ENCODE results near the gene GSTT2B. TPM values are rescaled to one million over a fixed set of nuclear protein-coding genes. Genes with fewer than 3 reads are reported as not detected.
A peak's percentile ranks its signal among the peaks of the same experiment; 100 is the strongest.
"Not testable (repeated sequence)": the region's sequence is repeated elsewhere in the genome, so short reads cannot be mapped to it uniquely, and the experiment has no call there.

The GSTT2B gene
- total and polyA plus RNA-seq, 2 of the 8 experiments (the other 6 are each of a cell fraction or from before 2014, with no cell fraction given): 6.3 to 13.3 TPM

- WGBS, 2 experiments (ENCODE audit: extremely low coverage in 1 of 2, insufficient coverage in 1 of 2, insufficient read length in 1 of 2, insufficient replicate concordance in 2 of 2, low coverage in 1 of 2, low lambda C conversion rate in 2 of 2, missing lambda C conversion rate in 1 of 2): 89% methylated on average over 9 of the region's 12 CpGs; no CpG with 5 or more reads in 1 of the 2 experiments
- CTCF ChIA-PET (ENCODE audit: partially characterized antibody); H3K27ac ChIP-seq (ENCODE audit: low read depth, low read length); H2BK120ac ChIP-seq (replicated peaks; ENCODE audit: low read depth, low read length); H2BK20ac ChIP-seq (ENCODE audit: low read length); FAIRE-seq; H3K56ac ChIP-seq (replicated peaks; ENCODE audit: insufficient read length, low read depth, low read length); H4K20me1 ChIP-seq (replicated peaks in 1 of 2; ENCODE audit: control insufficient read depth in 1 of 2, insufficient read depth in 2 of 2, low read length in 2 of 2); H3K9ac ChIP-seq (replicated peaks in 1 of 4; ENCODE audit: extremely low read depth in 1 of 4, low read depth in 3 of 4, low read length in 3 of 4); H3K4me2 ChIP-seq (ENCODE audit: insufficient read depth in 1 of 2, low read depth in 2 of 2, low read length in 2 of 2); POLR2A ChIA-PET (ENCODE audit: partially characterized antibody); H3K27me3 ChIP-seq (replicated peaks in 1 of 4; ENCODE audit: control insufficient read depth in 3 of 4, extremely low read depth in 1 of 4, insufficient read depth in 3 of 4, low read length in 3 of 4); H2BK5ac ChIP-seq (ENCODE audit: low read depth, low read length); H3K9me3 ChIP-seq (ENCODE audit: insufficient read depth in 2 of 2, low read depth in 1 of 2, low read length in 1 of 2); H3K4me1 ChIP-seq (replicated peaks in 1 of 4; ENCODE audit: control insufficient read depth in 3 of 4, insufficient read depth in 4 of 4, low read length in 3 of 4); H4K91ac ChIP-seq (replicated peaks; ENCODE audit: insufficient read length, low read length); H3K4ac ChIP-seq (replicated peaks; ENCODE audit: insufficient read length, low read depth, low read length); H3K14ac ChIP-seq (ENCODE audit: insufficient read length); H3K79me1 ChIP-seq (ENCODE audit: low read depth, low read length); H3K18ac ChIP-seq (ENCODE audit: extremely low read depth, low read length); H3K23me2 ChIP-seq (ENCODE audit: low read depth, low read length); H2BK12ac ChIP-seq (ENCODE audit: low read depth, low read length); H4K5ac ChIP-seq (ENCODE audit: insufficient read length, low read depth, low read length); H2AK5ac ChIP-seq (ENCODE audit: low read depth, low read length); H4K8ac ChIP-seq (ENCODE audit: extremely low read depth, insufficient read depth, low read length); H2AFZ ChIP-seq (ENCODE audit: low read length); H3K4me3 ChIP-seq (ENCODE audit: extremely low read depth in 1 of 4, insufficient read depth in 2 of 4, low read depth in 3 of 4, low read length in 4 of 4); H2BK15ac ChIP-seq (ENCODE audit: low read length); DNase-seq (ENCODE audit: low read depth in 1 of 2, low spot score in 2 of 2); H3K36me3 ChIP-seq (ENCODE audit: control insufficient read depth in 2 of 4, insufficient read depth in 4 of 4, low read length in 3 of 4); H3K23ac ChIP-seq (ENCODE audit: insufficient read length); H3K79me2 ChIP-seq (ENCODE audit: control insufficient read depth in 1 of 2, insufficient read depth in 2 of 2, low read length in 2 of 2): not testable (repeated sequence)
These were observed 16.3 kb upstream of the GSTT2B start for GRCh38 chr22:23977304-23977703.

GRCh38 chr22:23974836-23975352 is 13.9 kb upstream of the GSTT2B start:
- H3K27ac ChIP-seq (ENCODE audit: low read depth, low read length); POLR2A ChIA-PET (ENCODE audit: partially characterized antibody); H3K23me2 ChIP-seq (ENCODE audit: low read depth, low read length); H2AK5ac ChIP-seq (ENCODE audit: low read depth, low read length); H3K4me2 ChIP-seq (ENCODE audit: insufficient read depth in 1 of 2, low read depth in 2 of 2, low read length in 2 of 2); H2BK12ac ChIP-seq (ENCODE audit: low read depth, low read length); H3K9ac ChIP-seq (replicated peaks in 1 of 4; ENCODE audit: extremely low read depth in 1 of 4, low read depth in 3 of 4, low read length in 3 of 4); H3K14ac ChIP-seq (ENCODE audit: insufficient read length); H4K5ac ChIP-seq (ENCODE audit: insufficient read length, low read depth, low read length); H4K91ac ChIP-seq (replicated peaks; ENCODE audit: insufficient read length, low read length); H3K4me3 ChIP-seq (ENCODE audit: extremely low read depth in 1 of 4, insufficient read depth in 2 of 4, low read depth in 3 of 4, low read length in 4 of 4); H2AFZ ChIP-seq (ENCODE audit: low read length); H2BK20ac ChIP-seq (ENCODE audit: low read length); H3K4ac ChIP-seq (replicated peaks; ENCODE audit: insufficient read length, low read depth, low read length); H2BK120ac ChIP-seq (replicated peaks; ENCODE audit: low read depth, low read length); H2BK15ac ChIP-seq (ENCODE audit: low read length); H3K4me1 ChIP-seq (replicated peaks in 1 of 4; ENCODE audit: control insufficient read depth in 3 of 4, insufficient read depth in 4 of 4, low read length in 3 of 4); FAIRE-seq; CTCF ChIA-PET (ENCODE audit: partially characterized antibody); H4K8ac ChIP-seq (ENCODE audit: extremely low read depth, insufficient read depth, low read length); H3K79me1 ChIP-seq (ENCODE audit: low read depth, low read length); H3K9me3 ChIP-seq (ENCODE audit: insufficient read depth in 2 of 2, low read depth in 1 of 2, low read length in 1 of 2); H3K23ac ChIP-seq (ENCODE audit: insufficient read length); H3K18ac ChIP-seq (ENCODE audit: extremely low read depth, low read length); H3K56ac ChIP-seq (replicated peaks; ENCODE audit: insufficient read length, low read depth, low read length); H2BK5ac ChIP-seq (ENCODE audit: low read depth, low read length); H3K27me3 ChIP-seq (replicated peaks in 1 of 4; ENCODE audit: control insufficient read depth in 3 of 4, extremely low read depth in 1 of 4, insufficient read depth in 3 of 4, low read length in 3 of 4): not testable (repeated sequence)
- WGBS, 2 experiments (ENCODE audit: extremely low coverage in 1 of 2, insufficient coverage in 1 of 2, insufficient read length in 1 of 2, insufficient replicate concordance in 2 of 2, low coverage in 1 of 2, low lambda C conversion rate in 2 of 2, missing lambda C conversion rate in 1 of 2): 26% methylated on average over 6 of the region's 27 CpGs; no CpG with 5 or more reads in 1 of the 2 experiments
- H3K36me3 ChIP-seq (ENCODE audit: control insufficient read depth in 2 of 4, insufficient read depth in 4 of 4, low read length in 3 of 4): peaks cover 5 to 19% (median 13%) of the 10 kb centered on the region in 4 experiments; a peak in 6 of 8 replicates
- peaks cover 0 to 11% of the 10 kb centered on the region in 2 experiments; a peak in 1 of 4 replicates for H3K79me2 ChIP-seq (ENCODE audit: control insufficient read depth in 1 of 2, insufficient read depth in 2 of 2, low read length in 2 of 2)
- DNase-seq (ENCODE audit: low read depth in 1 of 2, low spot score in 2 of 2): peak in 1 of 2 experiments; percentile 51
- H4K20me1 ChIP-seq (replicated peaks in 1 of 2; ENCODE audit: control insufficient read depth in 1 of 2, insufficient read depth in 2 of 2, low read length in 2 of 2): peaks cover 3 to 13% of the 10 kb centered on the region in 2 experiments
